Measurements from ENCODE around the gene CCDC171.

Gene CCDC171

DNA sequence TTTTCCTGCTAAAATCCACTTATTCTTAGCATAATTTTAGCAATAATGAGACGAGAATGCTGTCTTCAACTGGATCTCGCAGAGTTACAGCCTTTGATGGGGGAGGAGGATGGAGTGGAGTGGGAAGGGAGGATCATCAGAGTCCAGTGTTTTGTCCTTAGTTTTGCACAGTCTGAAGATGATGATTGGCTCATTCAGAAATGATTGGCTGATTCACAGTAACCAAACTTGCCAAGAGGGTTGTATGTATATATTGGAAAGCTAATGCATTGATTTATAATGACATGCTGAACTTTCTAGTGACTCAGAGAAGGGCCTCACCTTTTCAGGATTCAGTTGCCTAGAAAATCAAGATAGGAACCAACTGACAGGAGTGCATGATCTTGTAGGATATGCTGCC, 448.0 kb downstream of the CCDC171 start:
- TF ChIP-seq, protein P1, sequence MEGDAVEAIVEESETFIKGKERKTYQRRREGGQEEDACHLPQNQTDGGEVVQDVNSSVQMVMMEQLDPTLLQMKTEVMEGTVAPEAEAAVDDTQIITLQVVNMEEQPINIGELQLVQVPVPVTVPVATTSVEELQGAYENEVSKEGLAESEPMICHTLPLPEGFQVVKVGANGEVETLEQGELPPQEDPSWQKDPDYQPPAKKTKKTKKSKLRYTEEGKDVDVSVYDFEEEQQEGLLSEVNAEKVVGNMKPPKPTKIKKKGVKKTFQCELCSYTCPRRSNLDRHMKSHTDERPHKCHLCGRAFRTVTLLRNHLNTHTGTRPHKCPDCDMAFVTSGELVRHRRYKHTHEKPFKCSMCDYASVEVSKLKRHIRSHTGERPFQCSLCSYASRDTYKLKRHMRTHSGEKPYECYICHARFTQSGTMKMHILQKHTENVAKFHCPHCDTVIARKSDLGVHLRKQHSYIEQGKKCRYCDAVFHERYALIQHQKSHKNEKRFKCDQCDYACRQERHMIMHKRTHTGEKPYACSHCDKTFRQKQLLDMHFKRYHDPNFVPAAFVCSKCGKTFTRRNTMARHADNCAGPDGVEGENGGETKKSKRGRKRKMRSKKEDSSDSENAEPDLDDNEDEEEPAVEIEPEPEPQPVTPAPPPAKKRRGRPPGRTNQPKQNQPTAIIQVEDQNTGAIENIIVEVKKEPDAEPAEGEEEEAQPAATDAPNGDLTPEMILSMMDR (conservative IDR thresholded peaks at IDR 0.05) = no peak
- no peak overlapping the region for H3K27ac ChIP-seq

DNA sequence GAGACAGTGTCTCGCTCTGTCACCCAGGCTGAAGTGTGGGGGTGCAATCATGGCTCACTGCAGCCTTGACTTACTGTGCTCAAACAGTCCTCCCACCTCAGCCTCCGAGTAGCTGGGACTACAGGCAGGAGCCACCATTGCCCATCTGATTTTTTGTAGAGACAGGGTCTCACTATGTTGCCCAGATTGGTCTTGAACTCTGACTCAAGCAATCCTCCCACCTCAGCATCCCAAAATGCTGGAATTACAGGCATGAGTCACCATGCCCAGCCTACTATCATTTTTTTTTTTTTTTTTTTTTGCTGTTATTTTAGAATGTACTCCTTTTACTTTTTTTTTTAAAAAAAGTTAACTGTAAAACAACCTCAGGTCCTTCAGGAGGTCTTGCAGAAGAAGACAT, 449.0 kb downstream of the CCDC171 start:
- no peak overlapping the region for H3K27ac ChIP-seq

DNA sequence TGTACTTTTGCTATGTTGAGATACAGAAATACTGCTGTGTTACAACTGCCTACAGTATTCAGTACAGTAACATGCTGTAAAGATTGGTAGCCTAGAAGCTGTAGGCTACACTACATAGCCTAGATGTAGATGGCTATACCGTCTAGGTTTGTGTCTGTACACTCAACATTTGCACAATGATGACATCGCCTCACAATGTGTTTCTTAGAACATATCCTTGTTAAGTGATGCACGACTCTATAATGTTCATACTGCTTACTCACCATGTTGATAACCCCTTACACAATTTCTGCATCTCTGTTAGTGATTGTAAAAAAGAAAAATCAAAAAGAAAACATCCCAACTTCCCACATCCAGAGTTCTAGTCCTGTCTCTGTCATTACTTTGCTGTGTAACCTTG, 450.0 kb downstream of the CCDC171 start:
- no peak overlapping the region for H3K27ac ChIP-seq
- TF ChIP-seq, protein P1 (conservative IDR thresholded peaks at IDR 0.05) = no peak

More for the DNA sequence above, 449.0 kb downstream of the CCDC171 start:
- TF ChIP-seq, protein P1 (conservative IDR thresholded peaks at IDR 0.05) = no peak

DNA sequence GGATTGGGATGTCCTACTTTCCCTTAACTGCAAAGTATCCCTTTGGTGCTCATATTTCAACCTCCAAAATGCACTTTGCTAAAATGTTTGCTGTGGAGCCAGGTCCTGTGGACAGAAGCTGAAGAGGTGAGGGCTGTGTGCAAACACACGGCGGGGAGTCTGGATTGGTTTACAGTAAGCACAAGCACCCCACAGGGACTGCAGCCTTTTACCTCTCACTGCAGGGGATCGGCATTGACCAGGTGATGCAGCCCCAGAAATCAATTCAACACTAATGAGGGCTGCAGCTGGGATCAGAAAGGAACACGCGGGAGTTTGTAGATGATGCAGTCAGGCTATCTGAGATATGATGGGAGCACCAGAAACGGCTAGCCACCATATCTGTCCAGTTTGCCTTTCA, 450.9 kb downstream of the CCDC171 start:
- TF ChIP-seq, protein P1 (conservative IDR thresholded peaks at IDR 0.05) = no peak

DNA sequence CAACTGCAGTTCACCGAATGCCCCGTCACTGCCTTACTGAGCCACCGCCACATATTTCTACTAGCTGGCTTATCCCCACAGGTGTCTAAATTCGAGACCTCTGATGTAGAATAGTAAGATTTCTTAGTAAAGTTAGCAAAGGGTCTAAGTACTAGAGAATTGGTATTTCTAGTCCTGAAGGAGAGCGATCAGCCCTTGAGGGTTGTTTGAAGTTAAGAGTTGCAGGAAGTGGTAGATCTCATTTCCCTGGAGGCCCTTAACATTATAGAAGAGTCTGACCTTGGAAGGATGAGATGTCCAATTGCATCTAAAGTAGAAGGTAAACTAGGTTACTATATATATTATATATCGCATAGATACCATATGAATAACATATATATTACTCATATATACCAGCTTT, 451.8 kb downstream of the CCDC171 start:
- TF ChIP-seq, protein P1 (conservative IDR thresholded peaks at IDR 0.05) = no peak
- H3K27ac ChIP-seq = no peak overlapping the region

More for the DNA sequence above, 450.9 kb downstream of the CCDC171 start:
- no peak overlapping the region for H3K27ac ChIP-seq

DNA sequence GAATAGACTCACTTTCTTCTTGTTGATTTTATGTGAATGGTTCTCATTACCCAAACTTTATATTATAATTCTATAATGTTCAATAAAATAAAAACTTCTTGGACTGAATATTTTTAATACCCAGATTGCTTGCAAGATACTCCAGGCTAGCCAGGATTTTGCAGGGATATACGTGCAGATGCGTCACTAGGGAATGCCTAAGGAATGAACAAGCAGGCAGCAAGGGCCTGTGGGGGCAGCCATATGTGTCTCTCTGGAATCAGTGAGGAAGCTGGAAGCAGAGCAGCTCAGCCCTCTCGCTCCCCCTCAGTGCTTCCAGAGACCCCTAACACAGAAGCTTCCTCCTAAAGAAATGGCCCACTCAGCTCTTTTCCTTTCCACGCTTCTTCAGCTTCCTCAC, 457.4 kb downstream of the CCDC171 start:
- TF ChIP-seq, protein P1 (conservative IDR thresholded peaks at IDR 0.05) = no peak

DNA sequence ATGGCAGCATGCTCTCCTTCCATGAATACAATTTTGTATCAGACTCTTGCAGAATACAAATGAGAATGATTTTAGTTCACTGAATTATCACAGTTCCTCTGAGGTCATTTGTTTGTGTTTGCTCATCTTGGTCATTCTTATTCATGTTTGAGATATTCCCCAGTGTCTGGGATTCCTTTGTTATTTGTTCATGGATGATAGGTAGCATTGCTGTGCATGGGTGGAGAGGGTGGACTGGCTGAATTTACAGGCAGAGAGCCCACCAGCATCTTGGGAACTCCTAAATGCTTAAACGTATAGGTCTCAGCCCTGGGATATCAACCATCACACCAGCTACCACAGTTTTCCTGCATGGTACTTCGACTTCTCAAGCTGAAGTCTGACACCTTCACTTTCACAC, 459.8 kb downstream of the CCDC171 start:
- TF ChIP-seq, protein P1 (conservative IDR thresholded peaks at IDR 0.05) = no peak
- H3K27ac ChIP-seq = no peak overlapping the region

More for the DNA sequence above, 457.4 kb downstream of the CCDC171 start:
- no peak overlapping the region for H3K27ac ChIP-seq
